ENCODE data around the gene UNCX. TPM values are rescaled to one million over a fixed set of nuclear protein-coding genes. Genes with fewer than 3 reads are reported as not detected.
"Not testable (repeated sequence)": the region's sequence is repeated elsewhere in the genome, so short reads cannot be mapped to it uniquely, and the experiment has no call there.

Gene UNCX
- total RNA-seq, 1 donor from 2014 or later, result not detected

GRCh38 chr7:1271046-1271445 is 38.4 kb downstream of the UNCX start:
- no peaks in the 10 kb centered on the region for H3K9me3 ChIP-seq (replicated peaks)
- intact Hi-C loops (cut with micrococcal nuclease), result no loop called here
- H3K27me3 ChIP-seq (ENCODE audit: low read depth), result peaks cover 78% of the 10 kb centered on the region
- no peaks in the 10 kb centered on the region for H3K36me3 ChIP-seq
- no peaks in the 10 kb centered on the region for H3K4me1 ChIP-seq
- TF ChIP-seq CTCF (IDR thresholded peaks at IDR 0.05; ENCODE audit: borderline replicate concordance), result no peak
- H3K4me3 ChIP-seq, result no peak overlapping the region
- no peak overlapping the region for H3K27ac ChIP-seq (replicated peaks)
- DNase-seq, result no peak

GRCh38 chr7:1271656-1272055 is 39.0 kb downstream of the UNCX start:
- H3K36me3 ChIP-seq, result no peaks in the 10 kb centered on the region
- no peak overlapping the region for H3K4me3 ChIP-seq
- H3K27me3 ChIP-seq (ENCODE audit: low read depth), result peaks cover 79% of the 10 kb centered on the region
- no peak for TF ChIP-seq CTCF (IDR thresholded peaks at IDR 0.05; ENCODE audit: borderline replicate concordance)
- intact Hi-C loops (cut with micrococcal nuclease), result no loop called here
- DNase-seq, result no peak
- H3K4me1 ChIP-seq, result no peaks in the 10 kb centered on the region
- H3K27ac ChIP-seq (replicated peaks), result no peak overlapping the region
- H3K9me3 ChIP-seq (replicated peaks), result no peaks in the 10 kb centered on the region

GRCh38 chr7:1272136-1272535 is 39.5 kb downstream of the UNCX start:
- H3K36me3 ChIP-seq; intact Hi-C loops (cut with micrococcal nuclease); H3K27ac ChIP-seq (replicated peaks); H3K9me3 ChIP-seq (replicated peaks); H3K4me3 ChIP-seq; H3K4me1 ChIP-seq; DNase-seq: not testable (repeated sequence)
- H3K27me3 ChIP-seq (ENCODE audit: low read depth), result peaks cover 76% of the 10 kb centered on the region

- Histone ChIP-seq H3K27me3 (ENCODE audit: low read depth) (peaks cover 75% of the 10 kb centered on the region), H3K36me3 (no peaks in the 10 kb centered on the region), H3K4me3 (no peak overlapping the region), H3K9me3 (replicated peaks) (peaks cover 3% of the 10 kb centered on the region), H3K27ac (replicated peaks) (no peak overlapping the region), H3K4me1 (no peaks in the 10 kb centered on the region)
- no peak for TF ChIP-seq CTCF (IDR thresholded peaks at IDR 0.05; ENCODE audit: borderline replicate concordance)
- intact Hi-C loops (cut with micrococcal nuclease), result no loop called here
- no peak for DNase-seq
Measured at GRCh38 chr7:1274121-1274875, 41.6 kb downstream of the UNCX start.

- H3K4me3 ChIP-seq, result no peak overlapping the region
- peaks cover 3% of the 10 kb centered on the region for H3K9me3 ChIP-seq (replicated peaks)
- no peaks in the 10 kb centered on the region for H3K4me1 ChIP-seq
- H3K27ac ChIP-seq (replicated peaks), result no peak overlapping the region
- peaks cover 71% of the 10 kb centered on the region for H3K27me3 ChIP-seq (ENCODE audit: low read depth)
- intact Hi-C loops (cut with micrococcal nuclease), result no loop called here
- DNase-seq, result no peak
- H3K36me3 ChIP-seq, result no peaks in the 10 kb centered on the region
- TF ChIP-seq CTCF (IDR thresholded peaks at IDR 0.05; ENCODE audit: borderline replicate concordance), result no peak
Measured at GRCh38 chr7:1274876-1275375, 42.3 kb downstream of the UNCX start.

Data from left ventricle myocardium inferior (tissue), 1 donor.